Upper lobe of right lung (tissue), 1 donor: Measurements from ENCODE around the gene DNAJB8. TPM values are rescaled to one million over a fixed set of nuclear protein-coding genes. Genes with fewer than 3 reads are reported as not detected.

Experiments
- ATAC-seq: fragments of 200-7000 bp; cut with Tn5 transposase; one replicate; pipeline ENCODE4 v1.9.1; 2020; ENCODE audit warnings: mild to moderate bottlenecking, moderate library complexity
- DNase-seq: peaks from one replicate; pipeline ENCODE4 v3.0.0-alpha.2; 2020
- H3K27ac ChIP-seq: fragments of 200-600 bp; one replicate; pipeline ENCODE4 v1.8.0; 2022
- H3K27me3 ChIP-seq: fragments of 200-600 bp; one replicate; pipeline ENCODE4 v1.8.0; 2022; ENCODE audit warnings: mild to moderate bottlenecking
- H3K36me3 ChIP-seq: fragments of 200-600 bp; one replicate; pipeline ENCODE4 v1.8.0; 2022
- H3K4me1 ChIP-seq: fragments of 200-600 bp; one replicate; pipeline ENCODE4 v1.8.0; 2022
- H3K4me3 ChIP-seq: fragments of 200-600 bp; one replicate; pipeline ENCODE4 v1.8.0; 2022; ENCODE audit warnings: mild to moderate bottlenecking
- H3K9me3 ChIP-seq: fragments of 200-600 bp; one replicate; pipeline ENCODE4 v1.8.0; 2022
- CTCF ChIP-seq: fragments of 200-600 bp; IDR thresholded peaks from one replicate; pipeline ENCODE4 v1.8.0; 2022; ENCODE audit warnings: antibody characterized with exemption
- intact Hi-C: fragments of 100-400 bp; cut with DNase I; formaldehyde crosslinking; loops from one replicate; pipeline ENCODE4 v1.11.0; 2022
- total RNA-seq: library from RNA; stranded (reverse); fragmentation: NEBNext Ultra II Directional; extraction: Animal tissue kit (Norgen Biotek cat#: 25700); gene quantifications from one replicate; pipeline ENCODE4 v1.2.1, GENCODE V29; 2021
- donor health status: DM: no; HTN: yes; CAD: no; lungs with severe emphysema.

The DNAJB8 gene
- total RNA-seq, 1 donor from 2014 or later = not detected

GRCh38 chr3:128434524-128434923 lies 32.2 kb downstream of the DNAJB8 start:
- H3K27me3 ChIP-seq = peaks cover 50% of the 10 kb centered on the region
- DNase-seq (no peak), ATAC-seq (no peak)
- intact Hi-C loops = no loop called here
- H3K36me3 ChIP-seq = no peaks in the 10 kb centered on the region
- H3K27ac ChIP-seq = no peak overlapping the region
- no peak overlapping the region for H3K4me3 ChIP-seq
- no peak for TF ChIP-seq CTCF
- H3K9me3 ChIP-seq = no peaks in the 10 kb centered on the region
- H3K4me1 ChIP-seq = peaks cover 8% of the 10 kb centered on the region

- Histone ChIP-seq H3K9me3 (no peaks in the 10 kb centered on the region), H3K27ac (no peak overlapping the region), H3K27me3 (peaks cover 45% of the 10 kb centered on the region), H3K36me3 (no peaks in the 10 kb centered on the region), H3K4me3 (no peak overlapping the region), H3K4me1 (peaks cover 8% of the 10 kb centered on the region)
- no peak for TF ChIP-seq CTCF
- intact Hi-C loops = no loop called here
- ATAC-seq (no peak), DNase-seq (no peak)
These were observed 32.9 kb downstream of the DNAJB8 start for GRCh38 chr3:128433837-128434165.

GRCh38 chr3:128432971-128433836 lies 33.5 kb downstream of the DNAJB8 start:
- Histone ChIP-seq H3K4me1 (peaks cover 8% of the 10 kb centered on the region), H3K36me3 (no peaks in the 10 kb centered on the region), H3K4me3 (peak overlapping the region; percentile 14), H3K27ac (no peak overlapping the region), H3K9me3 (no peaks in the 10 kb centered on the region), H3K27me3 (peaks cover 42% of the 10 kb centered on the region)
- TF ChIP-seq CTCF = no peak
- ATAC-seq = peak; percentile 7
- DNase-seq = no peak
- intact Hi-C loops = no loop called here

GRCh38 chr3:128432301-128432970 lies 34.3 kb downstream of the DNAJB8 start:
- H3K4me3 ChIP-seq = peak overlapping the region; percentile 14
- peaks cover 8% of the 10 kb centered on the region for H3K4me1 ChIP-seq
- intact Hi-C loops = no loop called here
- H3K36me3 ChIP-seq = no peaks in the 10 kb centered on the region
- DNase-seq = no peak
- H3K27me3 ChIP-seq = peaks cover 49% of the 10 kb centered on the region
- no peak overlapping the region for H3K27ac ChIP-seq
- no peaks in the 10 kb centered on the region for H3K9me3 ChIP-seq
- no peak for TF ChIP-seq CTCF
- peak; percentile 5 for ATAC-seq

- no peak for TF ChIP-seq CTCF
- no peaks in the 10 kb centered on the region for H3K36me3 ChIP-seq
- ATAC-seq (no peak), DNase-seq (no peak)
- H3K27ac ChIP-seq = no peak overlapping the region
- peaks cover 8% of the 10 kb centered on the region for H3K4me1 ChIP-seq
- intact Hi-C loops = no loop called here
- no peaks in the 10 kb centered on the region for H3K9me3 ChIP-seq
- no peak overlapping the region for H3K4me3 ChIP-seq
- H3K27me3 ChIP-seq = peaks cover 55% of the 10 kb centered on the region
These were observed 34.8 kb downstream of the DNAJB8 start for GRCh38 chr3:128431803-128432300.
